ENCODE data around the gene GPRIN2. TPM values are rescaled to one million over a fixed set of nuclear protein-coding genes. Genes with fewer than 3 reads are reported as not detected.

The GPRIN2 gene
- total RNA-seq, 1 donor from 2014 or later = 3.0 TPM

GRCh38 chr10:46537309-46537708, 19.1 kb downstream of the GPRIN2 start:
- H3K4me2 ChIP-seq (ENCODE audit: low read length) = no peak overlapping the region
- Mint-ChIP-seq H3K9me3 (ENCODE audit: unreplicated experiment) (no peaks in the 10 kb centered on the region), H3K36me3 (ENCODE audit: low read depth, unreplicated experiment) (no peaks in the 10 kb centered on the region), H3K27ac (ENCODE audit: unreplicated experiment) (no peak overlapping the region), H3K27me3 (ENCODE audit: low read depth, unreplicated experiment) (peaks cover 36% of the 10 kb centered on the region), H3K4me1 (ENCODE audit: low read depth, unreplicated experiment) (peaks cover 8% of the 10 kb centered on the region), H3K4me3 (ENCODE audit: unreplicated experiment) (no peak overlapping the region)
- H3K79me2 ChIP-seq (ENCODE audit: insufficient read depth, low read length) = no peaks in the 10 kb centered on the region
- no peaks in the 10 kb centered on the region for H4K20me1 ChIP-seq (ENCODE audit: insufficient read depth, low read length)
- H3K9me3 ChIP-seq (ENCODE audit: insufficient read depth, low read depth, low read length) = no peaks in the 10 kb centered on the region
- H3K9ac ChIP-seq (ENCODE audit: low read length) = no peak overlapping the region
- peaks cover 25% of the 10 kb centered on the region for H3K27me3 ChIP-seq (ENCODE audit: insufficient read depth, low read length)
- DNase-seq (ENCODE audit: low read depth) (no peak), FAIRE-seq (no peak)
- H3K27ac ChIP-seq (ENCODE audit: low read depth, low read length) = no peak overlapping the region
- peaks cover 12% of the 10 kb centered on the region for H3K4me1 ChIP-seq (ENCODE audit: insufficient read depth, low read length)
- TF ChIP-seq EZH2 (IDR thresholded peaks at IDR 0.05; ENCODE audit: insufficient read depth, low read length) = no peak
- TF ChIP-seq CTCF (IDR thresholded peaks at IDR 0.05; ENCODE audit: insufficient read depth, low read depth, low read length) = no peak
- no peak overlapping the region for H3K4me3 ChIP-seq (ENCODE audit: insufficient read depth, low read depth, low read length)
- no peaks in the 10 kb centered on the region for H3K36me3 ChIP-seq (ENCODE audit: insufficient read depth, low read length)
- H2AFZ ChIP-seq (ENCODE audit: low read depth, low read length) = no peak overlapping the region

GRCh38 chr10:46536781-46537180, 19.7 kb downstream of the GPRIN2 start:
- Histone ChIP-seq H3K27ac (ENCODE audit: low read depth, low read length) (no peak overlapping the region), H3K4me1 (ENCODE audit: insufficient read depth, low read length) (peaks cover 12% of the 10 kb centered on the region), H3K27me3 (ENCODE audit: insufficient read depth, low read length) (peaks cover 25% of the 10 kb centered on the region), H3K36me3 (ENCODE audit: insufficient read depth, low read length) (no peaks in the 10 kb centered on the region), H3K79me2 (ENCODE audit: insufficient read depth, low read length) (no peaks in the 10 kb centered on the region), H3K9ac (ENCODE audit: low read length) (no peak overlapping the region), H3K4me3 (ENCODE audit: insufficient read depth, low read depth, low read length) (no peak overlapping the region), H3K9me3 (ENCODE audit: insufficient read depth, low read depth, low read length) (no peaks in the 10 kb centered on the region), H2AFZ (ENCODE audit: low read depth, low read length) (no peak overlapping the region), H4K20me1 (ENCODE audit: insufficient read depth, low read length) (no peaks in the 10 kb centered on the region), H3K4me2 (ENCODE audit: low read length) (no peak overlapping the region)
- Mint-ChIP-seq H3K9me3 (ENCODE audit: unreplicated experiment) (no peaks in the 10 kb centered on the region), H3K27ac (ENCODE audit: unreplicated experiment) (no peak overlapping the region), H3K27me3 (ENCODE audit: low read depth, unreplicated experiment) (peaks cover 39% of the 10 kb centered on the region), H3K36me3 (ENCODE audit: low read depth, unreplicated experiment) (no peaks in the 10 kb centered on the region), H3K4me3 (ENCODE audit: unreplicated experiment) (no peak overlapping the region), H3K4me1 (ENCODE audit: low read depth, unreplicated experiment) (peaks cover 8% of the 10 kb centered on the region)
- FAIRE-seq (no peak), DNase-seq (ENCODE audit: low read depth) (no peak)
- TF ChIP-seq EZH2 (IDR thresholded peaks at IDR 0.05; ENCODE audit: insufficient read depth, low read length) (no peak), CTCF (IDR thresholded peaks at IDR 0.05; ENCODE audit: insufficient read depth, low read depth, low read length) (no peak)

GRCh38 chr10:46536171-46536570, 20.3 kb downstream of the GPRIN2 start:
- no peak overlapping the region for H3K9ac ChIP-seq (ENCODE audit: low read length)
- peaks cover 8% of the 10 kb centered on the region for H3K4me1 Mint-ChIP-seq (ENCODE audit: low read depth, unreplicated experiment)
- H3K4me3 ChIP-seq (ENCODE audit: insufficient read depth, low read depth, low read length) = no peak overlapping the region
- H3K79me2 ChIP-seq (ENCODE audit: insufficient read depth, low read length) = no peaks in the 10 kb centered on the region
- no peak overlapping the region for H3K4me2 ChIP-seq (ENCODE audit: low read length)
- H3K27ac Mint-ChIP-seq (ENCODE audit: unreplicated experiment) = no peak overlapping the region
- no peak overlapping the region for H3K4me3 Mint-ChIP-seq (ENCODE audit: unreplicated experiment)
- no peak overlapping the region for H2AFZ ChIP-seq (ENCODE audit: low read depth, low read length)
- H3K36me3 Mint-ChIP-seq (ENCODE audit: low read depth, unreplicated experiment) = no peaks in the 10 kb centered on the region
- H3K27ac ChIP-seq (ENCODE audit: low read depth, low read length) = no peak overlapping the region
- no peak for FAIRE-seq
- H3K36me3 ChIP-seq (ENCODE audit: insufficient read depth, low read length) = no peaks in the 10 kb centered on the region
- peaks cover 42% of the 10 kb centered on the region for H3K27me3 Mint-ChIP-seq (ENCODE audit: low read depth, unreplicated experiment)
- TF ChIP-seq EZH2 (IDR thresholded peaks at IDR 0.05; ENCODE audit: insufficient read depth, low read length) = no peak
- TF ChIP-seq CTCF (IDR thresholded peaks at IDR 0.05; ENCODE audit: insufficient read depth, low read depth, low read length) = no peak
- no peaks in the 10 kb centered on the region for H3K9me3 ChIP-seq (ENCODE audit: insufficient read depth, low read depth, low read length)
- H3K4me1 ChIP-seq (ENCODE audit: insufficient read depth, low read length) = peaks cover 12% of the 10 kb centered on the region
- H3K9me3 Mint-ChIP-seq (ENCODE audit: unreplicated experiment) = no peaks in the 10 kb centered on the region
- H3K27me3 ChIP-seq (ENCODE audit: insufficient read depth, low read length) = peaks cover 25% of the 10 kb centered on the region
- H4K20me1 ChIP-seq (ENCODE audit: insufficient read depth, low read length) = no peaks in the 10 kb centered on the region
- no peak for DNase-seq (ENCODE audit: low read depth)

All from astrocyte (in vitro differentiated cells and primary cell).